ENCODE measurements around the gene ITSN1.

DNA sequence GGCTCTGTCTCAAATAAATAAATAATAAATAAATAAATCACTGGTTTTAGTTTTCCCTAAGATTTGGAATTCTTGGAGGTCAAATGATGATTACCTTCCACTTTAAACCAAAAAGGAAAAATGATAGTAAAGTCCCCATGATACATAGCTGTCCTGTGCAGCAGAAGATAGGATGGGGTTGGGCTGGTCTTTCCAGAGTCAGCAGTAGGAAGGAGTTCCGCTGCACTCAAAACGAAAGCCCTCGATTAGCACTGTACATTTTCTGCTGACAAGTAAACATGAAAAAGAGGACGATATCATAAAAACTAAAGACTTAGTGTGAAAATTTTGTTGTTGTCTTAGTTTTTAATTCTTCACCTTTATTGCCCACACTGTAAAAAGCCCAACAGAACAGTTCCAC, 193.6 kb downstream of the ITSN1 start:
- TF ChIP-seq CTCF (IDR thresholded peaks at IDR 0.05) (no peak), POLR2A (IDR thresholded peaks at IDR 0.05) (no peak)
